Skeletal muscle satellite cell (primary cell): Measurements from ENCODE around the gene TPP1.

Source experiments
- H3K27me3 ChIP-seq: 2 replicates; pipeline ENCODE4 v1.7.0; 2013; ENCODE audit warnings: low read length; ENCODE audit not compliant: control insufficient read depth, insufficient read depth
- H3K36me3 ChIP-seq: 2 replicates; pipeline ENCODE4 v1.7.0; 2013; ENCODE audit warnings: mild to moderate bottlenecking, control low read depth, low read length; ENCODE audit not compliant: insufficient read depth
- H3K4me1 ChIP-seq: 2 replicates; pipeline ENCODE4 v1.7.0; 2013; ENCODE audit warnings: low read length; ENCODE audit not compliant: control insufficient read depth, insufficient read depth
- H3K4me2 ChIP-seq: 2 replicates; pipeline ENCODE4 v1.7.0; 2013; ENCODE audit warnings: mild to moderate bottlenecking, low read length
- H3K4me3 ChIP-seq: 2 replicates; pipeline ENCODE4 v1.7.0; 2013; ENCODE audit warnings: low read length
- H3K9ac ChIP-seq: 2 replicates; pipeline ENCODE4 v1.7.0; 2013; ENCODE audit warnings: mild to moderate bottlenecking, low read depth, low read length, moderate library complexity
- H3K9me3 ChIP-seq: replicated peaks from 2 replicates; pipeline ENCODE4 v1.7.0; 2013; ENCODE audit warnings: mild to moderate bottlenecking, control low read depth, low read length

The TPP1 gene

DNA sequence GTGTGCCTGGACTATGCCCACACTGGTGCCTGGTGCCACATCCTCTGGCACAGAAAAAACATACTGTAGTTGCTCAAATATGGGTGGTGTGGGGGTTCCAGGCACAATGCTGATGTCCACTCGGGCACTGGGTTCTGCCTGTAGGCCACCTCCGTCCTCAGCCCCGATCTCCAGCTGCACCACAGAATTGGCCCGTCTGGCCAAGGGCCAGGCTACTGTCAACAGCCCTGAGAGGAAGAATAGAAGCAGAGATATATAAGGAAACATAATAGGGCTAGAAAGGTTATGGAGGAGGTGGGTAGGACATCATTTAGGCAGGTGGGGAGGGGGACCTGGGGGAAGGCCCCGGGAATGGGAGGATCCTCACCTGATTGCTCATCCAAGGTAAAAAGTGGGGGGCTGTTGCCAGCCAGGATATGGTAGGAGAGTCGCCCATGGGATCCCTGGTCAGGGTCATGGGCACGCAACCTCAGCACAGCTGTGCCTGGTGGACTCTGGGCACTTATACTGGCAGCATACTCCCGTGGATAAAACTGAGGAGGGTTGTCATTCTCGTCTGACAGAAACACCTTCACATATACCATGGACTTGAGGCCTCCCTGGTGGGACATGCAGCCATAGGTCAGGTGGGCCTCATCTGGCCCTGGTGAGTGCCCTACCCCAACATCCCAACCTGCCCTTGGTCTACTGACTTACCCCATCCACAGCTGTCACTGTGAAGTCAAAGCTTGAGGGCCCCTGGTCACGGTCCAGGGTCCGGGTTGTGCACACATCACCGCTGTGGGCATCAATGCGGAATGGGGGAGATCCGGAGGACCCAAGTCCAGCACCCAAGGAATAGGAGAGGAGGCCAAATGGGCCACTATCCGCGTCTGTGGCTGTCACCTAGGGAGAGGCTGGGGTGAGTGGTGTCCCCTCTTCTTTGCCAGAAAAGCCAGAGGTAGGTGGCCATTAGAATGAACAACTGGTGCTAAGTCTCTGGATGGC, 14.5 kb upstream of the TPP1 start:
- Histone ChIP-seq H3K4me2 (no peak overlapping the region), H3K4me3 (no peak overlapping the region), H3K4me1 (peaks cover 23% of the 10 kb centered on the region), H3K36me3 (no peaks in the 10 kb centered on the region), H3K9ac (no peak overlapping the region), H3K27me3 (no peaks in the 10 kb centered on the region), H3K9me3 (no peaks in the 10 kb centered on the region)

GRCh38 chr11:6632116-6633073, 13.2 kb upstream of the TPP1 start:
- no peak overlapping the region for H3K4me2 ChIP-seq
- no peaks in the 10 kb centered on the region for H3K27me3 ChIP-seq
- no peaks in the 10 kb centered on the region for H3K36me3 ChIP-seq
- no peak overlapping the region for H3K4me3 ChIP-seq
- H3K9ac ChIP-seq: no peak overlapping the region
- peaks cover 12% of the 10 kb centered on the region for H3K4me1 ChIP-seq
- H3K9me3 ChIP-seq: no peaks in the 10 kb centered on the region

GRCh38 chr11:6631361-6631890, 12.2 kb upstream of the TPP1 start:
- no peaks in the 10 kb centered on the region for H3K27me3 ChIP-seq
- H3K4me3 ChIP-seq: no peak overlapping the region
- H3K36me3 ChIP-seq: no peaks in the 10 kb centered on the region
- no peaks in the 10 kb centered on the region for H3K9me3 ChIP-seq
- H3K4me2 ChIP-seq: no peak overlapping the region
- no peak overlapping the region for H3K9ac ChIP-seq
- peaks cover 10% of the 10 kb centered on the region for H3K4me1 ChIP-seq

- Histone ChIP-seq H3K4me3 (no peak overlapping the region), H3K4me1 (peaks cover 8% of the 10 kb centered on the region), H3K9ac (no peak overlapping the region), H3K27me3 (peaks cover 2% of the 10 kb centered on the region), H3K36me3 (no peaks in the 10 kb centered on the region), H3K9me3 (no peaks in the 10 kb centered on the region), H3K4me2 (no peak overlapping the region)
These were observed 11.5 kb upstream of the TPP1 start for GRCh38 chr11:6630632-6631291.

DNA sequence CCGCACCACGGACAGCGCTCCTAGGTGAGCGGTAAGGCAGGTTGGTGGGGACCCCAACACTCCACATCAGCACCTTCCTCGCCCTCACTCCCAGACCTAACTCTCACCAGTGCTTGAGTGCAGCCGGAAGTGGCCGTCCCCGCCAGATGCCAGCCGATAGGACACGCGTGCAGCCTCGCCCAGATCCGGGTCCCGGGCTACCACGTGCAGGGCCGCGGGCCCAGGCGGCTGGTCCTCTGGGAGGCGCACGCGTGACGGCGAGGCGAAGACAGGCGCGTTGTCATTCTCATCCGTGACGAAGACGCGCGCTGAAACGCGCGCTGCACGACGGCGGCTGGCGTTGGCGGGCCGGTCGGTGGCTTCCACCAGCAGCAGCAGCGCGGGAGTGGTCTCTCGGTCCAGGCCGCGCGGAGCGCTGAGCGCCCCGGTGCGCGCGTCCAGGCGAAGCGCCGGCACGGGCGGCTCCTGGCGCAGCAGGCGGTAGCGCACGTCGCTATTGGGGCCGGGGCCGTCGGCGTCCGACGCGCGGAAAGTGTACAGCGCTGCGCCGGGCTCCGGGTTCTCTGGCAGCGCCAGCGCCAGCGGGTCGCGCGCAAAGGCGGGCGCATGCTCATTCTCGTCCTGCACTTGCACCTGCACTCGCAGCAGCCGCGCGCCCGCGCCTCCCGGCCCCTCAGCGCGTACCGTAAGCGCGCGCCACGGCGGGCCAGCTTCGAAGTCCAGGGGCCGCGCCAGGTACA, 10.8 kb upstream of the TPP1 start:
- Histone ChIP-seq H3K9me3 (no peaks in the 10 kb centered on the region), H3K27me3 (peaks cover 4% of the 10 kb centered on the region), H3K9ac (no peak overlapping the region), H3K36me3 (no peaks in the 10 kb centered on the region), H3K4me1 (peaks cover under 1% of the 10 kb centered on the region), H3K4me3 (no peak overlapping the region), H3K4me2 (no peak overlapping the region)

DNA sequence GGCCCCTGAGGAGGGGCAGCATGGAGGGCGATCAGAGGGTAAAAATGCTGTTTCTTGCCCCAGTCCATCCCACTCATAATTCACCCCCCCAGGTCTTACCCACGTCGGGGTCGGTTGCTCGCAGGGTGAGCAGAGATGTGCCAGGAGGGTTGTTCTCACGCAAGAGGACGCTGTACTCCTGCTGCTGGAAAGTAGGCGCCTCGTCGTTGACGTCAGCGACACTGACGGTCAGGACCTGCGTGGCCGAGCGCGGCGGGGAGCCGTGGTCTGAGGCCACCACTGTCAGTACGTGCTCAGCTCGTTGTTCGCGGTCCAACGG, 10.3 kb upstream of the TPP1 start:
- Histone ChIP-seq H3K9me3 (no peaks in the 10 kb centered on the region), H3K4me1 (no peaks in the 10 kb centered on the region), H3K9ac (no peak overlapping the region), H3K4me3 (no peak overlapping the region), H3K4me2 (no peak overlapping the region), H3K27me3 (peaks cover 9% of the 10 kb centered on the region), H3K36me3 (no peaks in the 10 kb centered on the region)

DNA sequence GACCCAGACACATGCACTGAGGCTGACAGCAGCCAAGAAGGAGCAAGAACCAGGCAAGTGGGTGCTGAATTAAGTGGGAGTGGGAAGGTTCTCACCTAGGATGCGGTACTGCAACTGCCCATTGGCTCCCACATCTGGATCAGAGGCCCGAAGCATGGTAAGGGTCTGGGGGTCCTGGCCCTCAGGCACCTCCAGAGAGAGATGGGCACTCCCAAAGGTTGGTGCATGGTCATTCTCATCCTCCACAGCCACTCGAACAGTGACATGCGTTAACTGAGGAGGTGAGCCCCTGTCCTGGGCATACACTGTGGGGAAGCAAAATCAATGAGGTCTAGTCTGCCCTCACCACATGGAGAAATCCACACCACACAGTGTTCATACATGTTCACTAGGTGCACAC, 9.3 kb upstream of the TPP1 start:
- no peaks in the 10 kb centered on the region for H3K9me3 ChIP-seq
- no peak overlapping the region for H3K9ac ChIP-seq
- H3K4me1 ChIP-seq: no peaks in the 10 kb centered on the region
- H3K4me2 ChIP-seq: no peak overlapping the region
- H3K4me3 ChIP-seq: no peak overlapping the region
- peaks cover 12% of the 10 kb centered on the region for H3K27me3 ChIP-seq
- H3K36me3 ChIP-seq: no peaks in the 10 kb centered on the region

DNA sequence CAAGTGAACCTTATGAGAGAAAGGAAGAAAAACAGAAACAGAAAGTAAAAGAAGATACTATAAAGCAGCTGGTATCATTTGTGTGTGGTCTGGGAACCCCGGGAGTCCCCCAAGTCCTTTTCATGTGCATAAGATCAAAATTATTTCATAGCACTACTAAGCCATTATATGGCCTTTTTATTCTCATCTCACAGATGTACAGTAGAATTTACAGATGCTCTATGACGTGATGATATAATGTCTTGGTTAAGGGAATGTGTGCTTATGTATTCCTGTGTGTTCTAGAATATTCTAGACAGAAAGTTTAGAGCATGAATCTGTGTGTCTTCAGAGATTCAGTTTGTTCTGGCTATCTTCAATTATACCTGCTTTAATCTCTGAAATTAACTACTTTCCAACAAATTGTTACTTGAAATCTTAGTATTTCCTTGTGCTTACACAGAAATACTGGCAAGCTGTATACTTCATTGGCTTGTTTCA, 8.6 kb upstream of the TPP1 start:
- Histone ChIP-seq H3K4me2 (no peak overlapping the region), H3K36me3 (no peaks in the 10 kb centered on the region), H3K4me1 (no peaks in the 10 kb centered on the region), H3K4me3 (no peak overlapping the region), H3K9ac (no peak overlapping the region), H3K9me3 (no peaks in the 10 kb centered on the region), H3K27me3 (peaks cover 12% of the 10 kb centered on the region)

GRCh38 chr11:6626971-6627761, 7.9 kb upstream of the TPP1 start:
- Histone ChIP-seq H3K4me1 (no peaks in the 10 kb centered on the region), H3K9ac (no peak overlapping the region), H3K36me3 (no peaks in the 10 kb centered on the region), H3K27me3 (peaks cover 12% of the 10 kb centered on the region), H3K9me3 (no peaks in the 10 kb centered on the region), H3K4me2 (no peak overlapping the region), H3K4me3 (no peak overlapping the region)

DNA sequence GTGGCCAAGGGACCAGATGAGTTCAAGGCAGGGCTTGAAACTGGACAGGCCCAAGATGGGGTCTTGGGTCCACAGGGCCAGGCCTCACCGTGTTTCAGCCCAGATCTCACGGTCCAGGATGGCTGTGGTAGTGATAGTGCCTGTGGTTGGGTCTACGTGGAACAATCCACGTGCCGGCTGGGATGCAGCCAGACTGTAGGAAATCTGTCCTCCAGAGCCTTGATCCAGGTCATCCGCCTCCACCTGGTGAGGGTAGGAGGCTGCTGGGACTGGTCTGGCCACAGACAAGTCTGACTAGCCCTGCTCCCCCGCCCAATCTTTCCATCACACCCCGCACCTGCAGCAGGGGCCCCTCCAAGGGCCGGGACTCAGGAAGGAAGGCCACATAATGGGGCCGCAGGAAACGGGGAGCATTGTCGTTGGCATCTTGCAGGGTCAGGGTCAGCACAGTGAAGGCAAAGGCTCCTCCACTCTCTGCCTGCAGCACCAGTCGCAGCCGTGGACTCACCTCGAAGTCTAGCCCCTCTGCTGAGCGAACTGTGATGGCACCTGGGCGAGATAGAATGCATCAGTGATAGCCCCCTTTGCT, 6.7 kb upstream of the TPP1 start:
- Histone ChIP-seq H3K9ac (no peak overlapping the region), H3K4me2 (no peak overlapping the region), H3K27me3 (peaks cover 12% of the 10 kb centered on the region), H3K36me3 (no peaks in the 10 kb centered on the region), H3K4me3 (no peak overlapping the region), H3K9me3 (no peaks in the 10 kb centered on the region), H3K4me1 (no peaks in the 10 kb centered on the region)
